CD4-positive, alpha-beta memory T cell (primary cell): ENCODE results near the gene CYP4F2. TPM values are rescaled to one million over a fixed set of nuclear protein-coding genes. Genes with fewer than 3 reads are reported as not detected.
A peak's percentile ranks its signal among the peaks of the same experiment; 100 is the strongest.
"Not testable (repeated sequence)": the region's sequence is repeated elsewhere in the genome, so short reads cannot be mapped to it uniquely, and the experiment has no call there.

Source experiments
- CTCF ChIA-PET: fragments of 350-600 bp; sonication (Branson Sonifier 250); formaldehyde crosslinking; loops from one replicate; lab custom pipeline; 2021; ENCODE audit warnings: inconsistent platforms; ENCODE audit not compliant: partially characterized antibody; lab: Charles Lee
- POLR2A ChIA-PET: fragments of 350-600 bp; sonication (Branson Sonifier 250); formaldehyde crosslinking; loops from one replicate; lab custom pipeline; 2021; ENCODE audit not compliant: partially characterized antibody; lab: Charles Lee
- DNase-seq, 5 donors: peaks; one replicate each; pipeline versions ENCODE4 v3.0.0 to v3.0.0-alpha.2; 2020 to 2022; ENCODE audit warnings: mixed read lengths in 1 of 5
- H3K27ac ChIP-seq: one replicate; pipeline ENCODE4 v1.7.0; 2013; ENCODE audit warnings: low read depth, low read length
- H3K27me3 ChIP-seq: 2 replicates; pipeline ENCODE4 v1.7.0; 2013; ENCODE audit warnings: mild to moderate bottlenecking, low read length, moderate library complexity; ENCODE audit not compliant: insufficient read depth
- H3K36me3 ChIP-seq: 2 replicates; pipeline ENCODE4 v1.7.0; 2013; ENCODE audit warnings: mild to moderate bottlenecking, low read length, moderate library complexity; ENCODE audit not compliant: insufficient read depth
- H3K4me1 ChIP-seq: 2 replicates; pipeline ENCODE4 v1.7.0; 2013; ENCODE audit warnings: mild to moderate bottlenecking, low read length, moderate library complexity; ENCODE audit not compliant: insufficient read depth
- H3K4me3 ChIP-seq, 2 donors: one replicate each; pipeline ENCODE4 v1.7.0; 2013; ENCODE audit warnings: low read length in 2 of 2, mild to moderate bottlenecking in 1 of 2
- H3K9me3 ChIP-seq, 2 donors: one replicate each; pipeline ENCODE4 v1.7.0; 2013; ENCODE audit warnings: low read length in 2 of 2, control low read depth in 1 of 2; ENCODE audit not compliant: control insufficient read depth in 1 of 2
- H3K27ac Mint-ChIP-seq, 7 donors: one replicate each; pipeline ENCODE4 v1.8.0; 2020 to 2021; ENCODE audit warnings: mixed read lengths in 7 of 7, mild to moderate bottlenecking in 6 of 7, inconsistent platforms in 3 of 7, moderate library complexity in 3 of 7
- H3K27me3 Mint-ChIP-seq, 2 donors: one replicate each; pipeline ENCODE4 v1.8.0; 2020 to 2021; ENCODE audit warnings: mixed read lengths in 2 of 2
- H3K36me3 Mint-ChIP-seq, 2 donors: one replicate each; pipeline ENCODE4 v1.8.0; 2020 to 2021; ENCODE audit warnings: mixed read lengths in 2 of 2, inconsistent platforms in 1 of 2, mild to moderate bottlenecking in 1 of 2
- H3K4me1 Mint-ChIP-seq, 4 donors: one replicate each; pipeline ENCODE4 v1.8.0; 2020 to 2021; ENCODE audit warnings: mixed read lengths in 4 of 4, mild to moderate bottlenecking in 1 of 4
- H3K4me3 Mint-ChIP-seq, 8 donors: one replicate each; pipeline ENCODE4 v1.8.0; 2020 to 2021; ENCODE audit warnings: mixed read lengths in 8 of 8, mild to moderate bottlenecking in 7 of 8, moderate library complexity in 6 of 8, inconsistent platforms in 3 of 8
- H3K9me3 Mint-ChIP-seq, 8 donors: one replicate each; pipeline ENCODE4 v1.8.0; 2020 to 2021; ENCODE audit warnings: mixed read lengths in 8 of 8, mild to moderate bottlenecking in 5 of 8, inconsistent platforms in 3 of 8, moderate library complexity in 1 of 8
- intact Hi-C: fragments of 100-400 bp; cut with micrococcal nuclease; formaldehyde crosslinking; loops from one replicate; pipeline ENCODE4 v1.15.1; 2023
- polyA plus RNA-seq, 2 donors: library from polyadenylated mRNA; unstranded; fragments of 300-500 nt; fragmentation: Illumina TruSeq; gene quantifications; one replicate each; pipeline ENCODE4 v1.2.3, GENCODE V29; 2021
- total RNA-seq, 2 experiments: library from RNA; stranded (reverse); gene quantifications; one replicate each; pipeline ENCODE4 v1.2.3, GENCODE V29; 2021

CYP4F2 gene
- total and polyA plus RNA-seq, 4 experiments from 2014 or later = not detected

GRCh38 chr19:15915109-15915508, 17.2 kb upstream of the CYP4F2 start:
- no peaks in the 10 kb centered on the region for H3K36me3 Mint-ChIP-seq
- no peaks in the 10 kb centered on the region for H3K4me1 ChIP-seq
- no peak overlapping the region for H3K4me3 ChIP-seq
- H3K9me3 Mint-ChIP-seq = peaks cover 0 to 19% (median 12%) of the 10 kb centered on the region in 8 donors
- peaks cover 0 to 7% (median 2%) of the 10 kb centered on the region in 4 donors for H3K4me1 Mint-ChIP-seq
- no peak overlapping the region for H3K4me3 Mint-ChIP-seq
- H3K27ac Mint-ChIP-seq = no peak overlapping the region
- CTCF ChIA-PET = no interaction called here
- peaks cover 20% of the 10 kb centered on the region for H3K27me3 ChIP-seq
- H3K27me3 Mint-ChIP-seq = peaks cover 31 to 40% of the 10 kb centered on the region in 2 donors
- H3K36me3 ChIP-seq = no peaks in the 10 kb centered on the region
- intact Hi-C loops = no loop called here
- POLR2A ChIA-PET = no interaction called here
- H3K9me3 ChIP-seq = no peaks in the 10 kb centered on the region
- H3K27ac ChIP-seq = no peak overlapping the region
- no peak for DNase-seq

GRCh38 chr19:15913830-15914229, 16.0 kb upstream of the CYP4F2 start:
- POLR2A ChIA-PET = no interaction called here
- CTCF ChIA-PET = no interaction called here
- H3K4me1 Mint-ChIP-seq = peaks cover 0 to 7% (median 2%) of the 10 kb centered on the region in 4 donors

GRCh38 chr19:15913384-15913783, 15.5 kb upstream of the CYP4F2 start:
- Mint-ChIP-seq H3K27me3 (peaks cover 34 to 43% of the 10 kb centered on the region in 2 donors), H3K36me3 (no peaks in the 10 kb centered on the region), H3K9me3 (peaks cover 0 to 19% (median 12%) of the 10 kb centered on the region in 8 donors), H3K4me1 (peaks cover 0 to 7% (median 2%) of the 10 kb centered on the region in 4 donors), H3K27ac (no peak overlapping the region), H3K4me3 (no peak overlapping the region)
- Histone ChIP-seq H3K4me1 (no peaks in the 10 kb centered on the region), H3K4me3 (no peak overlapping the region), H3K9me3 (no peaks in the 10 kb centered on the region), H3K36me3 (no peaks in the 10 kb centered on the region), H3K27ac (no peak overlapping the region), H3K27me3 (peaks cover 26% of the 10 kb centered on the region)
- ChIA-PET POLR2A (no interaction called here), CTCF (no interaction called here)
- no peak for DNase-seq
- intact Hi-C loops = no loop called here

More at GRCh38 chr19:15913830-15914229, 16.0 kb upstream of the CYP4F2 start:
- Mint-ChIP-seq H3K36me3 (no peaks in the 10 kb centered on the region), H3K9me3 (peaks cover 0 to 19% (median 12%) of the 10 kb centered on the region in 8 donors), H3K4me3 (no peak overlapping the region), H3K27ac (no peak overlapping the region), H3K27me3 (peaks cover 36 to 45% of the 10 kb centered on the region in 2 donors)
- Histone ChIP-seq H3K27me3 (peaks cover 25% of the 10 kb centered on the region), H3K9me3 (no peaks in the 10 kb centered on the region), H3K4me3 (no peak overlapping the region), H3K36me3 (no peaks in the 10 kb centered on the region), H3K27ac (no peak overlapping the region), H3K4me1 (no peaks in the 10 kb centered on the region)
- intact Hi-C loops = no loop called here
- DNase-seq = no peak

GRCh38 chr19:15911599-15912235, 13.8 kb upstream of the CYP4F2 start:
- H3K4me1 Mint-ChIP-seq = peaks cover 0 to 7% (median 2%) of the 10 kb centered on the region in 4 donors
- no peaks in the 10 kb centered on the region for H3K9me3 ChIP-seq
- CTCF ChIA-PET = interaction anchor here (1.3 kb wide), 1 partner anchor 100 kb away, joined by 5 read pairs; no protein-coding TSS in a partner anchor
- H3K4me1 ChIP-seq = no peaks in the 10 kb centered on the region
- DNase-seq = no peak
- peaks cover 26% of the 10 kb centered on the region for H3K27me3 ChIP-seq
- H3K9me3 Mint-ChIP-seq = peaks cover 0 to 23% (median 13%) of the 10 kb centered on the region in 8 donors
- peaks cover 30 to 41% of the 10 kb centered on the region in 2 donors for H3K27me3 Mint-ChIP-seq
- intact Hi-C loops = no loop called here
- peak overlapping the region in 2 of 8 donors; percentile 8 to 58 for H3K4me3 Mint-ChIP-seq
- H3K36me3 ChIP-seq = no peaks in the 10 kb centered on the region
- no peak overlapping the region for H3K27ac Mint-ChIP-seq
- no peak overlapping the region for H3K27ac ChIP-seq
- no peak overlapping the region for H3K4me3 ChIP-seq
- POLR2A ChIA-PET = no interaction called here
- H3K36me3 Mint-ChIP-seq = no peaks in the 10 kb centered on the region

GRCh38 chr19:15905026-15905425, 7.2 kb upstream of the CYP4F2 start:
- Mint-ChIP-seq H3K4me3 (no peak overlapping the region), H3K36me3 (no peaks in the 10 kb centered on the region), H3K9me3 (peaks cover 0 to 25% (median 3%) of the 10 kb centered on the region in 8 donors), H3K27me3 (peaks cover 33 to 41% of the 10 kb centered on the region in 2 donors), H3K4me1 (peaks cover 2 to 10% (median 7%) of the 10 kb centered on the region in 4 donors), H3K27ac (no peak overlapping the region)
- no peaks in the 10 kb centered on the region for H3K4me1 ChIP-seq
- POLR2A ChIA-PET = no interaction called here
- no peak overlapping the region for H3K4me3 ChIP-seq
- intact Hi-C loops = no loop called here
- no peaks in the 10 kb centered on the region for H3K36me3 ChIP-seq
- H3K9me3 ChIP-seq = no peaks in the 10 kb centered on the region
- no peak for DNase-seq
- H3K27me3 ChIP-seq = peaks cover 7% of the 10 kb centered on the region
- CTCF ChIA-PET = no interaction called here
- no peak overlapping the region for H3K27ac ChIP-seq

GRCh38 chr19:15902898-15903297, 5.0 kb upstream of the CYP4F2 start:
- H3K27ac Mint-ChIP-seq, intact Hi-C loops, H3K4me1 ChIP-seq, H3K4me3 Mint-ChIP-seq, CTCF ChIA-PET, POLR2A ChIA-PET, H3K4me3 ChIP-seq, H3K36me3 Mint-ChIP-seq, H3K27me3 ChIP-seq, H3K27ac ChIP-seq, DNase-seq, H3K36me3 ChIP-seq, H3K9me3 ChIP-seq: not testable (repeated sequence)
- peaks cover 31 to 40% of the 10 kb centered on the region in 2 donors for H3K27me3 Mint-ChIP-seq
- peaks cover 2 to 11% (median 8%) of the 10 kb centered on the region in 4 donors for H3K4me1 Mint-ChIP-seq
- peaks cover 0 to 25% (median 3%) of the 10 kb centered on the region in 8 donors for H3K9me3 Mint-ChIP-seq

- Mint-ChIP-seq H3K4me1 (peaks cover 2 to 11% (median 8%) of the 10 kb centered on the region in 4 donors), H3K36me3 (no peaks in the 10 kb centered on the region), H3K4me3 (no peak overlapping the region), H3K27ac (no peak overlapping the region), H3K27me3 (peaks cover 29 to 38% of the 10 kb centered on the region in 2 donors), H3K9me3 (peaks cover 0 to 25% (median under 1%) of the 10 kb centered on the region in 8 donors)
- CTCF ChIA-PET = no interaction called here
- Histone ChIP-seq H3K36me3 (no peaks in the 10 kb centered on the region), H3K27ac (no peak overlapping the region), H3K4me3 (no peak overlapping the region), H3K9me3 (no peaks in the 10 kb centered on the region), H3K27me3 (no peaks in the 10 kb centered on the region), H3K4me1 (no peaks in the 10 kb centered on the region)
- DNase-seq = no peak
- POLR2A ChIA-PET = no interaction called here
- intact Hi-C loops = no loop called here
Observed at GRCh38 chr19:15902254-15902653, 4.4 kb upstream of the CYP4F2 start.
